Activated CD8-positive, alpha-beta T cell treated with anti-CD3 and anti-CD28 coated beads, Interleukin-2, amount 10 ng/mL, durations not matched to agents 7 days and 5 days (primary cell): ENCODE data around the gene IFITM10. TPM values are rescaled to one million over a fixed set of nuclear protein-coding genes. Genes with fewer than 3 reads are reported as not detected.

Experiments
- ATAC-seq: fragments of 150-1000 bp; cut with Tn5 transposase; one replicate; pipeline ENCODE4 v1.10.0; 2021; ENCODE audit warnings: moderate library complexity
- CTCF ChIA-PET: fragments of 350-600 bp; sonication (Branson Sonifier 250); formaldehyde crosslinking; loops from one replicate; lab custom pipeline; 2021; ENCODE audit warnings: antibody characterized with exemption; lab: Charles Lee
- POLR2A ChIA-PET: fragments of 350-600 bp; sonication (Branson Sonifier 250); formaldehyde crosslinking; loops from one replicate; lab custom pipeline; 2021; ENCODE audit warnings: antibody characterized with exemption; lab: Charles Lee
- DNase-seq: peaks from one replicate; pipeline ENCODE4 v3.0.0-alpha.2; 2020
- H3K27ac Mint-ChIP-seq: one replicate; pipeline ENCODE4 v1.8.0; 2021; ENCODE audit warnings: mild to moderate bottlenecking, mixed read lengths
- H3K27me3 Mint-ChIP-seq: one replicate; pipeline ENCODE4 v1.8.0; 2021; ENCODE audit warnings: low read depth, mixed read lengths
- H3K36me3 Mint-ChIP-seq: one replicate; pipeline ENCODE4 v1.8.0; 2021; ENCODE audit warnings: low read depth, mixed read lengths
- H3K4me1 Mint-ChIP-seq: one replicate; pipeline ENCODE4 v1.8.0; 2021; ENCODE audit warnings: low read depth, mixed read lengths
- H3K4me3 Mint-ChIP-seq: one replicate; pipeline ENCODE4 v1.8.0; 2021; ENCODE audit warnings: mild to moderate bottlenecking, mixed read lengths
- H3K9me3 Mint-ChIP-seq: one replicate; pipeline ENCODE4 v1.8.0; 2022; ENCODE audit warnings: mixed read lengths; ENCODE audit not compliant: insufficient read depth
- total RNA-seq, 2 experiments: library from RNA; stranded (reverse); gene quantifications; one replicate each; pipeline ENCODE4 v1.2.3, GENCODE V29; 2021

Gene IFITM10
- total RNA-seq, 2 experiments from 2014 or later = 0.63 to 1.0 TPM

DNA sequence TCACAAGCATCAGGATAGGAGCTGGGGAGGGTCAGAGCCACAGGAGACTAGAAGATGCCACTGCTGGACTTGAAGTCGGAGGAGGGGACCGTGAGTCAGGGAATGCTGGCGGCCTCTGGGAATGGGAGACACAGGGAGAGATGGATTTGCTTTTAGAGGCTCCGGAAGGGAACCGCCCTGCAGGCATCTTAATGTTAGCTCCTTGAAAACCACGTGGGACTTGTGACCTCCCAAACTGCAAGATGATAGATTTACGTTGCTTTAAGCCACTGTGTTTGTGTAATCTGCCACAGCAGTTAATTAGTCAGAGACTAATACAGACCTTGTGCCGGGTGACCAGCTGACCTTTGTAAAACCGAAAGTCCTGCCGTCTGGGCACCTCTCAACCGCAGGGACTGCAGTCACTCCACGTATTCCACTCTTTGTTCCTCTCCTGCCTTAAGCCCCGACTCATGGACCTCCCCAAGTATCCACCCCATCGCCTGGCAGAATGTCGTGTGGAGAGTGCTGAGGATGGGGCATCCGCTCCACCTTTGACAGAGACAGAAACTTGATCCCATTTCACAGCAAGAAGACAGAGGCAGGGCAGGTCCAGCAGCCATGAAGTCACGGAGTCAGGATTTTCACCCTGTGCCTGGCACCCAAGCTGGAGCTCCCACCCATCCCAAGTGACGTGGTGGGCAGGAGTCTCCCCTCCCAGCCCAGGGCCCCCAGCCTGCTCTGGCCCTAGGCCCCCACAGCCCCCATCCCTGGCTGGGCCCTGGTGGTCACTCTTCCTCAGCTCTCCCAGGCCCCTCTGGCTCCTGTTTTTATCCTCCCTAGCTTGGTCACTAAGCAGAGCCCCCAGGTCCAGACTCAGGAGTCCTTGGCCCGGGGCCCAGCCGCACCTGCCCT, 32.7 kb upstream of the IFITM10 start:
- ATAC-seq (no peak), DNase-seq (no peak)
- Mint-ChIP-seq H3K4me1 (peaks cover 10% of the 10 kb centered on the region), H3K36me3 (no peaks in the 10 kb centered on the region), H3K4me3 (no peak overlapping the region), H3K9me3 (no peaks in the 10 kb centered on the region), H3K27me3 (peaks cover 4% of the 10 kb centered on the region), H3K27ac (no peak overlapping the region)
- ChIA-PET POLR2A (interaction anchor here (0.8 kb wide), 1 partner anchor 10 kb away, joined by 3 read pairs; no protein-coding TSS in a partner anchor), CTCF (no interaction called here)

DNA sequence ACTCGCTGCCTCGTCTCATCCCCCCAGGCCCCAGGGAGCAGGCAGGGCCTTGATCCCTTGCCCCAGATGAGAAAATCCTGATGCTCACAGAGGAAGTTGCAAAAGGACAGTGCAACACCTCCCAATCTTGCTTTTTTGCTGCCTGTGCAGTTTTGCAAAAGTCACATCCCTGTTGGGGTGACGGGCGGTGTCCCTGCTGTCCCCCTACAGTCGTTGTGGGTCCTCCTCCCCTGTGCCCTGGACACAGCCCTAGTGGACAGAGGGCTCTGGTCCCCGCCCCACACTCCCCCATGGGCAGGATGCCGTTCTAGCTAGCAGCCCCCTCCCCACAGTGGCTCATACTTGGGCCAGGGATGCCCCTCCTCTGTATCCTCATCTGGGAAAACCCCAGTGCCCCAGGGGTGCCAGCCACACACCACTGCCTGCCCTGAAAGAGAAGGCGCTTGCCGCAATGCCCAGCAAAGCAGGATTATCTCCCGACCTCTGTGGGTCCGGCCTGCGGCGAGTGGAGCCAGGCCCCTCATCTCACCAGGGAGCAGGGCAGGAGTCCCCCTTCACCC, 31.7 kb upstream of the IFITM10 start:
- Mint-ChIP-seq H3K36me3 (no peaks in the 10 kb centered on the region), H3K4me1 (peaks cover 10% of the 10 kb centered on the region), H3K4me3 (no peak overlapping the region), H3K9me3 (no peaks in the 10 kb centered on the region), H3K27me3 (peaks cover 5% of the 10 kb centered on the region), H3K27ac (no peak overlapping the region)
- DNase-seq (no peak), ATAC-seq (no peak)
- POLR2A ChIA-PET = no interaction called here
- CTCF ChIA-PET = no interaction called here

DNA sequence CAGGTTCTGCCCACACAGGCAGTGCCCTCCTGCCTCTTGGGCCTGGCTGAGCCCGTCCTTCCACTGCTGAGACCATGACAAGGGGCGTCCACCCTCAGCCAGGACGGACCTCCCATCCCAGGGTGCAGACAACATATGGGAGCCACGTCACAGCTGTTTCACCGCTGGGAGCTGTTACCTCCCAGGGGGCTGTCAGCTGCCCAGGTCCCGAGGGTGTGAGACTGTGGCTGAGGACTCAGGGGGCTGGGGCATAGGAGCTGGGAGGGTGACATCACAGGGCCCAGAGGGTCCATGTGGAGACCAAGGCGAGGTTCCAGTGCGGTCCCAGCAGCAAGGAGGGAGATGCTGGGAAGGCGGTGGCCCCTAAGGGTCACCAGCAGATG, 31.2 kb upstream of the IFITM10 start:
- ChIA-PET POLR2A (no interaction called here), CTCF (no interaction called here)
- no peak for DNase-seq
- ATAC-seq = no peak
- peaks cover 5% of the 10 kb centered on the region for H3K27me3 Mint-ChIP-seq
- H3K4me1 Mint-ChIP-seq = peaks cover 10% of the 10 kb centered on the region
- no peaks in the 10 kb centered on the region for H3K36me3 Mint-ChIP-seq
- H3K9me3 Mint-ChIP-seq = no peaks in the 10 kb centered on the region
- H3K4me3 Mint-ChIP-seq = no peak overlapping the region
- no peak overlapping the region for H3K27ac Mint-ChIP-seq

DNA sequence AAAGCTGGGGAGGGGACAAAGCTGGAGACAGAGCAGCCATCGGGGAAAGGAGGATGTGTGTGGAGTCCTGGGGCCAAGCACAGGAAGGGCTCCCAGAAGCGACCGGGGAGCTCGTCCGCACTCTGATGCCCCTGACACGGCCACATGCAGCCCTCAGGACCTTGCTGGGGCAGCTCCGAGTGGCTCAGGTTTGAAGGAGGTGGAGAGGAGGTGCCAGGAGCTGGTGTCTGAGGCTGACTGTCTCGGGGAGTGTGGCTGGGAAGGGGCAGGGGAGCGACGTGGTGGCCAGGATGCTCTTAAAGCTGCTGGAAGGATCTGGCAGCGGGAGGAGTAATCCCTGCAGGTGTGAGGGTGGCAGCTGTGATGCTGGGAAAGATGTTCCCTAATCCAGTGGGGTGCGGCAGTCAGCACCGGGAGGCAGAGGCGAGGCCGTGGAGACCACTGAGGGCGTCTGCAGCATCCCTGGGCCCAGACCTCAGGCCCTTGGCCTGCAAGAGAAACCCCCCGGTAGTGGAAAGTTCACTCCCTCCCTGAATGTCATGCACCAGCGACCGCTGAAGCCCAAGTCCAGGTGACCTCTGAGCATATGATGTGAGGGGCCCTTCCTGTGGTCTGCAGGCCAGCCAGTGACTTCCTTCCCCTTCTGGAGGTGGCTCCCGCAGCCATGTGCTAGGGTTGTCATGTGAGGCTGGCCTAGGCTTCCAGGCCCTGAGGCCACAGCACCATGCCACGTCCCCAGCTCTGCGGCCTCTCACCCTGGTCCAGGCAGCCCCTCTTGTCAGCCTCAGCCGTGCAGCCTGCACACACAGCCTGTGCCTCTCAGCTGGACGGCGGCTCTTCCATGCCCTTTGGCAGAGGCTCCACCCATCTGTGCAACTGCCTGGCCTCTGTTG, 30.6 kb upstream of the IFITM10 start:
- Mint-ChIP-seq H3K36me3 (no peaks in the 10 kb centered on the region), H3K4me1 (peaks cover 10% of the 10 kb centered on the region), H3K27ac (no peak overlapping the region), H3K9me3 (no peaks in the 10 kb centered on the region), H3K4me3 (no peak overlapping the region), H3K27me3 (peaks cover 4% of the 10 kb centered on the region)
- ChIA-PET CTCF (no interaction called here), POLR2A (no interaction called here)
- no peak for ATAC-seq
- DNase-seq = no peak

DNA sequence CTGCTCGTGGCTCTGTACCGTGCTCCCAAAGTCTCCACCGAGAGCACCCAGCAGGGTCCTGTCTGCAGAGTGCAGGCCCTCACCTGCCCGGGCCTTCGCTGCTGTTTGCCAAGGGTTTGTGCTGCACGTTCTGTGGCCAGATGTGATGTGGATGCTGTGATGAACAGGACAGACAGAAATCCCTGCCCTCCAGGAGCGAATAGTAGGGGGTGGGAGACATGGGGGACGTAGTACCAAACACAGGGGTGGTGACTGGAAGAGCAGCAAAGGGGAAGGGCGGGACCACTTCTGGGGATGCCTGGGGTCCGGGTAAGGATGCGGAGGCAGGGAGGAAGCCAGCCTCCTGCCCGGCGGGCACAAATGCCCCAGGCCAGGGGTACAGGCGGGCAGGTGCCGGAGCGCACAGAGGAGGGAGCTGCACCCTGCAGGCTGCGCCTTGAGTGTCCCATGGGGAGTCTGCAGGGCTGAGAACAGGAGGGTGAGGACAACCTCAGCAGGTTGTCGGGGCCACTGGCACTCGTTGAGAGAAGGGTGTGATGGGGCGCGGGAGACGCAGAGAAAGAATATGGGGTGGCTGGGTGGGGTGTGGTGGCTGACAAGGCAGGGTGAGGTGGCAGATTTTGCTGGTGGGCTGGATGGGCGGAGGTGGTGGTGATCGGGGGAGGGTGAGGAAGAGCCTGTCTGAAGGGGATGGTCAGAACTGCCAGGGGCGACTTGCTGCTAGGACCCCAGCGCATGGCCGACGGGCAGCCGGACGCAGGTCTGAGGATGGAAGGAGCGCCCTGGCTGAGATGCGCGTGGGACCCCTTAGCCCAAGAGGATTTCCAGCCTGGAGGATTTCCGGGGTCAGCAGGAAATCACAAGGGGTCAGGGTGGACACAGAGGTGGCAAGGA, 29.7 kb upstream of the IFITM10 start:
- CTCF ChIA-PET = no interaction called here
- H3K4me1 Mint-ChIP-seq = peaks cover 10% of the 10 kb centered on the region
- no peak overlapping the region for H3K27ac Mint-ChIP-seq

DNA sequence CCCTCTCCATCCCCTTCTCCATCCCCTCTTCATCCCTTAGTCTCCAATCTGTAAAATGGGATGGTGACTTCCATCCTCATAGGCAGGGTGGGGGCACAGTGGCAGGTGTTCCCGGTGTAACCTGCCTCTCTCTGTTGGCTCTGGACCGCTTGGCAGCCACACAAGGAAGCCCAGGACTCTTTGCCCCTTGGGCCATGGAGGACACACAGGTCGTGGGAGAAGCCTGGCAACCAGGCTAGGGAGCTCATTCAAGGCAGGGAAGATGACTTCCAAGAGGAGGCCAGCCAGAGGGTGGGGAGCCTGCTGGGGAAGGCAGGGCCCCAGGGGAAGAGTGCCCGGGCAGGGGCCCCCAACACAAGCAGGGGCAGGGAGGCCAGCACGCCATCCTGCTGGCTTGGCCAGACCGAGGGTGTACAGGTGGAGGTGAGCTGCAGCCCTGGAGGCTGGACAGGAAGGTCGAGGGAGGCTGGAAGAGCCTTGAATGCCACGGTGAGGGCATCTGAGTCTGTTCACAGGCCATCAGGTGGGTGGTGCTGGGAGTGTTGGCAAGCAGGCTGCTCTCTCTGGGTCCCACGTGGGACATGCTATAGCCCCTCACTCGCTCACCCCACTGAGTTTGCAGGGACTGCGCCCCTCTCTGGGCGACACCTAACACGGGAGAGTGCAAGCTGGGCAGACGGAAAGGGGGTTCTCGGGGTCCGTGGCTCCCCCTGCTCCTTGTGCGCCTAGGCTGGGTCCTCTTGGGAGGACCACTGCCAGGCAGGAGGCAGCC, 28.8 kb upstream of the IFITM10 start:
- POLR2A ChIA-PET = interaction anchor here (0.9 kb wide), 1 partner anchor 30 kb away, joined by 3 read pairs; no protein-coding TSS in a partner anchor
- Mint-ChIP-seq H3K4me1 (peaks cover 10% of the 10 kb centered on the region), H3K27me3 (peaks cover 8% of the 10 kb centered on the region), H3K36me3 (no peaks in the 10 kb centered on the region), H3K4me3 (no peak overlapping the region), H3K9me3 (no peaks in the 10 kb centered on the region), H3K27ac (no peak overlapping the region)
- DNase-seq (no peak), ATAC-seq (no peak)
- CTCF ChIA-PET = no interaction called here

More for the DNA sequence above, 29.7 kb upstream of the IFITM10 start:
- H3K9me3 Mint-ChIP-seq = no peaks in the 10 kb centered on the region
- H3K4me3 Mint-ChIP-seq = no peak overlapping the region
- POLR2A ChIA-PET = no interaction called here
- ATAC-seq = no peak
- H3K27me3 Mint-ChIP-seq = peaks cover 4% of the 10 kb centered on the region
- DNase-seq = no peak
- H3K36me3 Mint-ChIP-seq = no peaks in the 10 kb centered on the region

DNA sequence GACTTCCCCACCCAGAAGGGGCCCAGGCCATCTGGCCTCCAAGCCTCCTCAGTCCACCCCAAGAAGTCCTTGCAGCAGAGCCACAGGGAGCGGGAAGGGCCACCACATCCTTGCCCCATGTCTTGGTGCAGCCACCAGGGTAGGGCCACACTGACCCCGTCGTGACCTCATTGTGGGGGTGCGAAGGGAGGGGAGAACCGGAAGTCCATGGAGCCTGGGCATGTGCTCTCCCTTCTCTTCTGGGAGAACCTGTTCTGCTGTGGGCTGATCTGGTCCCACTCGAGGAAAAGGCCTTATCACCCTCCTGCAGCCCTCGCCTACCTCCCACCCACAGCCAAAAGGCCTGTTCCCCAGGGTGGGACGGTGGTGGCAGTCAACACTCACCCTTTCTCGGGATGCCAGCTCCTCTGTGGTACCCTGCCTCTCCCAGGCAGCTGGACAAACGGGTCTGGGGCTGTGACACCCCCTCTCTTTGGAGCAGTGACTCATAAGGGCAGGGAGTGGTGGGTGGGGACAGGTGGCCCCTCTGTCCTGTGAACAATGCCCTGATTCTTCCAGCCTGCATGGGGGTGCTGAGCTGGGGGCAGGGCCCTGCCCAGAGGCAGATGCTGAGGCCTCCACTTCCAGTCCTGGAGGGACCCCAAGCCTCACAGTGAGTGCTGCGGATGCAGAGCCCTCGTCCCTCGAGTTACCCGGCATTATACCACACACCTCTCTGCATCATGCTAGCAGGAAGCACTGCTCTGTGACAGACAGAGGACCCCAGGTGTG, 27.9 kb upstream of the IFITM10 start:
- Mint-ChIP-seq H3K27ac (no peak overlapping the region), H3K9me3 (no peaks in the 10 kb centered on the region), H3K4me1 (peaks cover 13% of the 10 kb centered on the region), H3K4me3 (no peak overlapping the region), H3K27me3 (peaks cover 8% of the 10 kb centered on the region), H3K36me3 (no peaks in the 10 kb centered on the region)
- CTCF ChIA-PET = interaction anchor here (1.2 kb wide), 1 partner anchor 54 kb away, joined by 3 read pairs; no protein-coding TSS in a partner anchor
- POLR2A ChIA-PET = interaction anchor here (0.9 kb wide), 1 partner anchor 29 kb away, joined by 3 read pairs; no protein-coding TSS in a partner anchor
- no peak for DNase-seq
- no peak for ATAC-seq

DNA sequence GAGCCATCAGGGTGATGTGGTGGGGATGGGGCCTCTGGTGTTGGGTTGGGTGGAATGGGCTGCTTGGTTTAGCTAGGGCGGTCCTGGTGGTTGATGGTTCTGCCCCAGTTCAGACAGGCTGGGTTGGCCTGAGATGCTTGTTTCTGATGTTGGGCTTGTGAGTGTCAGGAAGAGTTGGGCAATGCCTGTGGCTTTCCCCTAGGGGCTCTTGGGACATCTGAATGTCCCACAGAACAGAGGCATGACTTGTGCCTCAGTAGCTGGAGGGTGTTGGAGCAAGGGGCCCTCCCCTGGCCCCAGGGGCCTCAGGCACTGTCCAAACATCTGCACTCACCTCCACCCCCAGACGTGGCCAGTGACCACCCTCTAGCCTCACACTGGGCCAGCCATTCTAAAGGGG, 27.3 kb upstream of the IFITM10 start:
- Mint-ChIP-seq H3K36me3 (no peaks in the 10 kb centered on the region), H3K4me1 (peaks cover 16% of the 10 kb centered on the region), H3K27me3 (peaks cover 8% of the 10 kb centered on the region), H3K4me3 (no peak overlapping the region), H3K27ac (no peak overlapping the region), H3K9me3 (no peaks in the 10 kb centered on the region)
- ATAC-seq (no peak), DNase-seq (no peak)
- POLR2A ChIA-PET = no interaction called here
- CTCF ChIA-PET = interaction anchor here (1.2 kb wide), 1 partner anchor 55 kb away, joined by 3 read pairs; no protein-coding TSS in a partner anchor

DNA sequence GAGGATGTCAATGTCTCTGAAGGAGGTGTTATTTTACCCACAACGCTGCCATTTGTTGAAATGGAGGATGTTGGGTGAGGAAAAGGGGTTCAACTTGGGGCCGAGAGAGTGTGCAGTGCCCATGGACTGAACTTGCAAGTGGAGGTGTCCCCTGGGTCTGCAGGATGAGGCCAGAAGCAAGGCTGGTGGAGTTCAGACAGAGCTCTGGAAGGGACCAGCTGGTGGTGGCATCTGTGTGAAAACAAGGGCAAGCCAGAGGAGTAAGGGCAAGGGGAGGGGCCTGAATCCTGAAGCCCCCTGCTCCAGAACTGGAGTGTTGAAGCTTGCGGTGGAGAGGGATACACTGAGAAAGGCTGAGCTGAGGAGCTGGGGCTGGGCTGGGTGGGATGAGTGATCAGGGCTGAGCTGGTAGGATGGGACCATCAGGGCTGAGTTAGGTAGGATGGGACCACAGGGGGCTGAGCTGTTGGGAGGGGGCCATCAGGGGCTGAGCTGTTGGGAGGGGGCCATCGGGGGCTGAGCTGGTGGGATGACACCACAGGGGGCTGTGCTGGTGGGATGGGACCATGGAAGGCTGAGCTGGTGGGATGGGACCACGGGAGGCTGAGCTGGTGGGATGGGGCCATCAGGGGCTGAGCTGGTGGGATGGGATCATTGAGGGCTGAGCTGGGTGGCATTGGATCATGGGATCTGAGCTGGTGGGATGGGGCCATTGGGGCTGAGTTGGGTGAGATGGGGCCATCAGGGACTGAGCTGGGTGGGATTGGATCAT, 26.7 kb upstream of the IFITM10 start:
- ATAC-seq (no peak), DNase-seq (no peak)
- no peak overlapping the region for H3K4me3 Mint-ChIP-seq
- H3K9me3 Mint-ChIP-seq = no peaks in the 10 kb centered on the region
- H3K4me1 Mint-ChIP-seq = peaks cover 21% of the 10 kb centered on the region
- H3K27ac Mint-ChIP-seq = no peak overlapping the region
- POLR2A ChIA-PET = no interaction called here
- no peaks in the 10 kb centered on the region for H3K36me3 Mint-ChIP-seq
- CTCF ChIA-PET = interaction anchor here (1.0 to 1.2 kb wide), 2 partner anchors 56 to 83 kb away, joined by 3 to 4 read pairs; no protein-coding TSS in a partner anchor
- H3K27me3 Mint-ChIP-seq = peaks cover 10% of the 10 kb centered on the region
